ENCODE data around the gene FHOD3. TPM values are rescaled to one million over a fixed set of nuclear protein-coding genes. Genes with fewer than 3 reads are reported as not detected.
"Not testable (repeated sequence)": the region's sequence is repeated elsewhere in the genome, so short reads cannot be mapped to it uniquely, and the experiment has no call there.

FHOD3 gene
- total RNA-seq, 1 experiment from 2014 or later = 8.7 TPM

DNA sequence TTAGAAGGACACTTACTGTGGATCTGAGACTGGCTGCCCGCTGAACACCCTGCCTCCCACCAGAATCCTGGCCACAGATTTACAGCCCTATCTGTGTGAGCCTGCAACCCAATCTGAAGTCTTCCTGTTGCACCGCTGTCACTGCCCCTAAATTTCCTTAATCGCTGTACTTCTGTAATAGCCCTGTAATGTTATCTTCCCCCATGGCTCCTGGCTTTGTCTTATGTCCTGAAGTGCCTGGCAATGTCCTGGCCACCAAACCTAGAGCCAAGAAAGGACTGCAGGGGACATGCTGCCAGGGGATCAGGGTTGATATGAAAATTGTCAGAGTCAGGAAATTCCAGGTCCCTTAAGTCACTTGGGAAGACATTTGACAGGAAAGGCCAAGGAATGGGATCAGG, 52.7 kb downstream of the FHOD3 start:
- no peak for DNase-seq (ENCODE audit: low read depth)

DNA sequence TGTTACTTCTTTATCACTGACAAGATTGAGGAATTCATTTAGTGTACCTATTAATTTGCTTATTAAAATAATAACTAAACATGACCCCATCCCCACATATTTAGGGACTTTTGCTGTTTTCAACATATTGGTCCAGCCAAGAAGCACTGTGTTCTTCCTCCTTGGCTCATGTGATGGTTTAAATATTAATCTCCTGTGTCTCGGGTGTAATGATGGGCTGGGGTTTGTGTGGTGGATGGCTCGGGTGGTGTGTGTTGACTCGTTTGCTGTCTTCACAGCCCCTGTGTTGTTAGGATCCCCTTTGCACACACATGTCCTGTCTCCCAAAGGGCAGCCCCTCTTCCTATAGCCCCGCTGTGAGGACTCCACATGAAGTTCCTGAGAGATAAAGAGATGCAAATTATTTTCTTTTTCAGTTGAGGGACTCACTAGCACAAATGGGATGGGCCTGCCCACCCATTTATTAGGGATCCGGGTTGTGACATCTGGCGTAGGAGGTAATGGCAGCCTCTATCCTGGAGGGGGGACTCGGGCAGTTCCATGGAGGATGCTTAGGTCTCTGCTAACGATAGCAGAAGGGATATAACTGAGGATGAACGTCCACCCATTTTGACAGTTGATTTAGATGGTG, 53.4 kb downstream of the FHOD3 start:
- no peak for DNase-seq (ENCODE audit: low read depth)

DNA sequence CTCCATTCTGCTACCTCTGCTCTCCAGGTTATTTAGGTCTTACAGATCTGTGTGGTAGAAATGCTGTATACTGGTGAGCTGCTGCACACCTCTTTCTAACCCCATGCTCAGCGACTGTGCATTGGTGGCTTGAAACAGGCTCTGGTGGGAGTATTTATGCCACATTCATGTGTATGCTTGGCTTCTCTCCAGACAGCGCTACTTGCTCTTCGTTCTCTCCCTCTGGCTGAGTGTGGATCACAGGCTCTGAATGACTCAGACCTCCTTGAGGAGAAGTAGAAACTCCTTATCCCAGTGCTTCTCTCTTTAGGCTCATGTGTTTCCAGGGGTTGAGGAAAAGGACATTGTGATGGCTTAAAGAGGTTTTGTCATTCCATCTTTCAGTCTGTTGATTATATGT, 54.9 kb downstream of the FHOD3 start:
- DNase-seq (ENCODE audit: low read depth) = peak; percentile 89

DNA sequence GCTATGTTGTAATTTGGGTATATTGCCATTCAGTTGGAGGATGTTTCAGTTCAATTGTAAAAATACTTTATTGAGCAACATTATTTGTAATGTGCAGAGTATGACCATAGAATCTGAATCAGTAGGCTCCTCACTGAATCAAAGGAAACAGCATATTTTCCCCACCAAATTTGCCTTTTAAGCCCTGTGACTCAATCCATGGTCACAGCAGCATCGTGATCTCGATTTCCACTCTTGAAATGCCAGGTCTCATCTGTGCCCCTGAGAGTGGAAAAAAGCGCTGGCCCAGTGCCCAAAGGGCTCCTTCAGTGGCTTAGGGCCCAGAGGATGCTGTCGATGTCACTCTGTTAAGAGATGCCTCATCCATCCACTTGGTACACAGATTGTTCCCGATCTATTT, 57.5 kb downstream of the FHOD3 start:
- DNase-seq (ENCODE audit: low read depth) = peak; percentile 92

DNA sequence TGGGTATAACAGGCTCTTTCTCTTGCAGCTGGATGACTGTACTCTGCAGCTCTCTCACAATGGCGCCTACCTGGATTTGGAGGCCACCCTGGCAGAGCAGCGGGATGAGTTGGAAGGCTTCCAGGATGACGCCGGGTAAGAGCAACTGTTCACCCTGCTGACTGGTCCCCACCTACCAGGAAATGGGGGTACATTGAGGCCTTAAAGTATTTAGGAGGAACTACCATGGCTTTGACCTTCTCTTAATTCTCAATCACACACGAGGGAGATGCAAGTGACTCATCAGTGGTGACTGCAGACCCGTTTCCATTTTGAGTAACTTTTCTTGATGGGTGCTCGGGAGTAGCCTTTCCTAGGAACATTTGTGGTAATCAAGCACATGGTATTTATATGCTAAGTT, 58.0 kb downstream of the FHOD3 start:
- peak; percentile 59 for DNase-seq (ENCODE audit: low read depth)

DNA sequence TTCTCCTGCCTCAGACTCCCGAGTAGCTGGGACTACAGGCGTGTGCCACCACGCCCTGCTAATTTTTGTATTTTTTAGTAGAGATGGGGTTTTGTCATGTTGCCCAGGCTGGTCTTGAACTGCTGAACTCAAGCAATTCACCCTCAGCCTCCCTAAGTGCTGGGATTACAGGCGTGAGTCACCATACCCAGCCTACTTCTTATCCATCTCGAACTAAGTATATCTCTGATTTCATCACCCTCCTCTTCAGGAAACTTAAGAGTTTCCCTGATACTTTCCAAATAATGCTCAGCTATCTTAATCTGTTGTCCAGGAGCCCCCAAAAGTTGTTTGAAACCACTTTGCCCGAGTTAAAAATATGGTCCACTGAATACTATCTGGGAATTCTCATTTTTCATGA, 59.2 kb downstream of the FHOD3 start:
- not testable (repeated sequence) for DNase-seq (ENCODE audit: low read depth)

DNA sequence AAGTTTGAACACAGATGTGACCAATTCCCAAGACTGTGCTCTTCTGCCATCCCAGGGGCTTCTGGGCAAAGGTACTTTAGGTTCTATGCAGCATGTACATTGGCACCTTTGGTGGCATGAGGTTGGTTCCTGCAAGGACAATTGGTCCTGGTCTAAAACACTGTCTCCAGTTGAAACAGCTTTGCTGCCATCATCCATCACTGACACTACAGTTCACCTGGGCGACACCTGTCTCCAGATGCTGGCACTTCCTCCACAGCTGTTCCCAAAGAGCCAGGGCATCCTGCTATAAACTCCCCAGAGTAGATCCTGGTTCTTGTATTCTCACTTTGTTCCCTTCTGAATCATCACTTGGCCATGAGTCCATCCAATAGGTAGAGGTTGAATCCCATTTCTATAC, 60.6 kb downstream of the FHOD3 start:
- no peak for DNase-seq (ENCODE audit: low read depth)

DNA sequence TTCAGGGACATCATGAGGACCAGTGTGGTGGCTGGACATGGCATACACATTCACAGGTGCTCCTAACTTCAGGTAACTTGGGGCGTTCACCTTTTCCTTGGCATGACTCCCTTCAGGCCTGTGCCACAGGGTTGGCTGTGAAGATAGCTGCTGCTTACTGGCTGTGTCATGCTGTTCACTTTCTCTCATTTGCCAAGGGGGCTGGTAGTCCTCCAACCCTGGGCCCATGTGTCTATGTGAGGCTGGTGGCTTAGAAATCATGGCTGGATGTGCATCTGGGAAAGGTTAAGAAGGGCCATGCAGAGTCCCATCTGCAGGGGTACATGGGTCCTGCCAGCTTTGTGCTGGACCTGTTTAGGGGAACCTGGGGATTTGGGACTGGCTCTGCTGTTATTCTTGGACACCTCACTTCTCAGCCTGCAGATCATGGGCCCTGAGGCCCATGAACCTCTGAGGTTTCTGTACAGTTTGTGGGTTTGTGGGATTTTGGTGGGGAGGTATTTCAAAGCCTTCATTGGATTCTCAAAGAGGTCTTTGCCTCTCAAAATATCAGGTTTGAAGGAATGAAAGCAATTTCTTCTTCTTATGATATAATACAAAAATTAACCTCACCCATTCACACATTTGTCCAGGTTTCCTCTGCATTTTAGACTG, 62.9 kb downstream of the FHOD3 start:
- DNase-seq (ENCODE audit: low read depth) = no peak

DNA sequence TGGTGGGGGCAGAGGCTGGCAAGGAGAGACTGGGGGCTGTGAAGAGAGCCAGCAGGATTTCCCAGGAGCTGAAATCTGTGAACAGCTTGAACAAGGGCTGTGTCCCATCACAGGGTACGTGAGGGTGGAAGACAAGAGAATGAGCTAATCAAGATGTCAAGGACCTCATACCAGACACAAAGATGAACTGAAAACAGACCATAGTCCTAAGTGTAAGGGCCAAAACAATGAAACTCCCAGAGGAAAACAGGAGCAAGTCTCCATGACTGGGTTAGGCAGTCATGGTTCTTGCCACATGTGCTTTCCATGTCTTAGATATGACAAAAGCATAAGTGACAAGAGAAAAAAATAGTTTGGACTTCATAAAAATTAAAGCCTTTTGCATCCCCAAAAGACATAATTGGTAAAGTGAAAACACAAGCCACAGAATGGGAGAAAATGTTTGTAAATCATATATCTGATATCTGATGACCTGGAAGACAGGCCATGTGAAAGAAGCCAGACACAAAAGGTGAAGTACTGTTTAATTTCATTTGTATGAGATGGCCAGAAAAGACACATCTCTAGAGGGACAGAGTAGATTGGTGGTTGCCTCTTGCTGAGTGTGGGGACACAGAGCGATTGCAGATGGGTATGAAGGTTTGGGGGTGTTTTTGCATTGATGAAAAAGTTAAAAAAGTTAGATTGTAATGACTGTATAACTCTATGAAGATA, 67.6 kb downstream of the FHOD3 start:
- DNase-seq (ENCODE audit: low read depth) = no peak

DNA sequence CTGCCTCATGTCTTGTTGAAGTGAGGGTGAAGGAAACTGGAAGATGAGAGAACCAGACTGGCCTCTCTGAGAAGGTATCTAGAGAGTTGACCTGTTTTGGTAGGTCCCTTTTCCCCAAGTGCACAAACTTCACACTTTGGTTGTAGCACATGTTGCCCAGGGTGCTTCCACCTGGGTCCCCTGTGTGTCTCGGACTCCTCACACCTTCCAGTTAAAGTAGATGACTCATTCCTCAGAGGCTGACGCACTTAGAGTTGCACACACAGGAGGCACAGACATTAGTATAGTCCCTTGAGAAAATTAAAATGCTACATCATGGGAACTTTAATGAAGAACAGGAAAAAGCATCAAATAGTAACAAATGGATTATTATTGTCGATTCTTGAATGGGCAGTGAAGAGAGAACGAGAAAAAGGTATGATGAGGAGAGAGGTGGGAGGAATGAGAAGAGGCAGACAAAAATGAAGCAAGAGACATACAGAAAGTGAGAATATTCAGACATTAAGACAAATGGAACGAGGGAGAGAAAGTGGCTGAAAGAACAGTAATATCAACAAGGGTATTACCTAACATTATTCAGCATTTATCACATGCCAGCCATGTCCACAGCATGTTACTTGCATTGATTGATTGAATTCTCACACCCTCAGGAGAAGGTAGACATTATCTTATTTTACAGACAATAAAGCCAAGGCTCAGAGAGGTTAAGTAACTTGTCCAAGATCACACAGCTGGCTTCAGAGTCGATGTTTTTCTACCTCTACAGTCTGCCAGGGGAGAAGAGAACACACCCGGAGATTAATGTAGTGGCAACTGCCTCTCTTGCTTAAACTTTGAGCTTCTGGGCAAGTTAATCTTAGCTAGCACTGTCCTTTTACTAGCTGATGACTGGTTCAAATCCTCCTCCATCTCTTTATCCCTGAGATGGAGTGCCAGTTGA, 68.6 kb downstream of the FHOD3 start:
- DNase-seq (ENCODE audit: low read depth) = no peak

DNA sequence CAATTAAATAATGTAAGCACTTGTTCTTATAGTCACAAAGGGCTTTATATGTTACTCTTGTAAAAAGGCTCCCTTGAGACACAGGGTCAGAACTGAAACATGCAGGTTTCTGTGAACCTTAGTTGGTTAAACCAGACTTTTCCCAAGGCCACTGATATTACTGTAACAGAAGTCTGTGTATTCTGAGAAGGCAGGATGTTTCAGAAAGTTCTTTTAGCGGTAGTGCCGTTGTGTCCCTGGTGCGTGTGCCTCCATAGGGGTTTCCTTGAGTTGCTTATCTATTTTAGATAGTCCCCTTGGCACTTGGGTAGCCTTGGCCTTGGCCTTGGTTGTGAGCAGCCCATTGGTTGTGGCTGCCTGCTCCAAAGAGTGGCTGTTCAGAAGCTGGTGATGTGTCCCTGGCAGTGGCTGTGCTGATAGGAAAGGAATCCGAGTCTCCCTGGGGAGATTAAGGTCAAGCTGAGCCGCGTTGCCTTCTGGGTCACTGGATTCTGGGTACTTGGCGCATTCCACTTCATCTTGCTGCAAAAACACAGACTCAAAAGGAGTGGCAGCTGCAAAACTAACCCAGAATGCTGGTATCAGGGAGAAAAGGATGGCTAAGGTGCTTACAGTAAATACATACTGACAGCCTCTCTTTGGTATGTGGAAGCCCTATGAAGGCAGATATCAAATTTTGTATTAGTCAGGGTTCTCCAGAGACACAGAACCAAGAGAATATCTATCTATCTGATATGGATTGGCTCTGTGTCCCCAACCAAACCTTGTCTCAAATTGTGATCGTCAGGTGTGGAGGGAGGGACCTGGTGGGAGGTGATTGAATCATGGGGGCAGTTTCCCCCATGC, 69.7 kb downstream of the FHOD3 start:
- peak; percentile 17 for DNase-seq (ENCODE audit: low read depth)

DNA sequence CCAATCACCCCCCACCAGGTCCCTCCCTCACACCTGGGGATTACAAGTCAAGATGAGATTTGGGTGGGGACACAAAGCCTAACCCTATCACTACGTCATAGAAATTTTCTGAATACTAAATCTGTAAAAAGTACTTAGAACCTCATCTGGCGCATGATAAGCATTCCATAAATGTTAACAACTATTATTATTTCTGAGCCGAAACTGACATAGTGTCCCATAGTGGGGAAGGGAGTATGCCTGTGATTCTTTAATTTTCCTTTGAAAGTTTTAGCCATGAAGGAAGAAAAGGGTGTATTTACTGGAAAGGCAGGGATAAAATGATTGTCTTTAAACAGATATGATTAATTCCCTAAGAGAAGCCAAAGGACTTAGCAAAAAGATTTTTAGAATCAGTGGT, 71.4 kb downstream of the FHOD3 start:
- no peak for DNase-seq (ENCODE audit: low read depth)

DNA sequence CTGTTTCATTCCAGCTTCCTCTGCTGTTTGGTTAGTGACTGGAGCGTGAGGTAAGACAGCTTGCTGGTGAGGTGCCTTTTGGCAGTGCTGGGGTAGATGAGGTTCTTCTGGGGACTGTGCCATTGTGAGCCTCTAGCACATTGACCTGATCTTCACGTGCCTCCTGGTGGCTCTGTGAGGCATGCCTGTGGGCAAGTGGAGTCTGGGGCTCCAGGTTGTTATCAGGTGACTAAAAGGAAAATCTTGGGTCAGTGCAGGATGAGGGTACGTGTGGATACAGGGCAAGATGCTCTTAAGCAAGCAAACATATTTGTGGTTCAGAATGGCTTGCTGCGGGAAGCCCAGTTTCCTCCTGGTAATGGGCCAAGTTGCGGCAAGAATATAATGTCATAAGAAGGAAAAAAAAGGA, 75.4 kb downstream of the FHOD3 start:
- peak; percentile 43 for DNase-seq (ENCODE audit: low read depth)

DNA sequence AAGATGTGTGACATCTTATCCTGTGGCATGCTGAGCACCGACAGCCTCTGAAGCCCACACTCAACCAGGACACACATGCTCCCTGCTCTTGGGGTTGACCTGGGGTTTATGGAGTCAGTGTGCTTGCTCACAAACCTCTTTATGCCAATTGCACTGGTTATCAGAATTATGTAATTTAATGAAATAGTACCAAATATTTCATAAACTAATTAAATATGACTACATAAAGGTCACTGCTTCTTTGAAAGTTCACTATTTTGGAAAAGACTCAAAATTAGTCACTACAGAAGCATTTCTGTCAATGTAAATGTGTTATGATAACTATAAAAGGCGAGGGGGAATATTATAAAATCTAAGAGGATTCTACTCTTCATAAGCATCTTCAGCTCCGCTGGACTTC, 76.7 kb downstream of the FHOD3 start:
- DNase-seq (ENCODE audit: low read depth) = no peak

DNA sequence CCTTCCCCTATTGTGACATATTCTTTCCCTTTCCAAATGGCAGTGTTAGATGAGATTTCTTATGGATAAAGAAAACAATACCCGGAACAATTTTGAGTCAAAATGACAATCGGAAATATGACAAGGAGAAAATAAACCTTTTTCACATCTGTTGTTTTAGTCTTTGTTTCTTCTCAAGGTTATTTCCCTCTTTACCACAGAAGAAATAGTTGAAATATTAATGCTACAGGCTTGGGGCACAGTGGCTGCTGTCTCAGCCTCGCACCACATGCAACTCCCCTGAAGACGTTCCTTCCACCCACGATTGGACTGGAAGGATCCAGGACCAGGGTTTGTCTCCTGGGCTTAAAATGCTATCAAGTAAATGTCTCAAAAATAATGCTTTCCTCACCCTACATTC, 77.6 kb downstream of the FHOD3 start:
- DNase-seq (ENCODE audit: low read depth) = no peak

DNA sequence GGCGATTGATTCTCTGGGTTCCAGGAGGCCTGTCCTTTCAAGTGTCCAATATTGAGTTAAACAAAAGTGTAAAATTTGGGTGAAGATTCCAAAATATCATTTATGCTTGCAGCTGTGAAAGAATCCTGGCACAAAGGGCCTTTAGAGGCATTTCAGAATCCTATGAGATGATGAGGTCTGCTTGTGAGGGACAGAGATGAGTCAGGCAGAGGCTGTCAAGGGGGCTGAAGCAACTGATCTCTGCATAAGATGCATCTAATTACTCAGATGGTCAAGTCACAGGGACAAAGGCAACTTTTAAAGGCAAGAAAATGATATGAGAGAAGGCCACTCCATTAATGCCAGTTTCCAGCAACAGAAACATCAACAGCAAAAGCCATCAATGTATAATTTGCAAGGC, 78.8 kb downstream of the FHOD3 start:
- peak; percentile 63 for DNase-seq (ENCODE audit: low read depth)

DNA sequence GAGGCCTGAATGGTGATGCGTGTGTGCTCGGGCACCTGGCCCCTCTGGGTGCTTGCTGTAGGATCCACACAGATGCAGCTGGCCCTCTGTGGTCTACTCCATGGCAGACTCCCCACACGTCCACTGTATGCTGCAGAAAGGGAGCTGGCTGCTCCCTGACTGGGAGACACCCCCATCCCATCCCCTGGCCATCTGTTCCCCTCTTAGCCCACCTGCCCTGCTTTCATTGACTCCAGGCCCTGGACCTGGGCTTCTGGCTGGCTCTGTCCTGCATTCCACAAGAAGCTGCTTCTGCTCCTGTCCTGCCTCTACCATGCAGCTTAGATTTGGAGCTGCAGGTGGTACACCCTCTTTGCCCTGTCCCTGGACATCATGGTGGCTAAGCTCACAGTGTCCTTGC, 80.1 kb downstream of the FHOD3 start:
- no peak for DNase-seq (ENCODE audit: low read depth)

DNA sequence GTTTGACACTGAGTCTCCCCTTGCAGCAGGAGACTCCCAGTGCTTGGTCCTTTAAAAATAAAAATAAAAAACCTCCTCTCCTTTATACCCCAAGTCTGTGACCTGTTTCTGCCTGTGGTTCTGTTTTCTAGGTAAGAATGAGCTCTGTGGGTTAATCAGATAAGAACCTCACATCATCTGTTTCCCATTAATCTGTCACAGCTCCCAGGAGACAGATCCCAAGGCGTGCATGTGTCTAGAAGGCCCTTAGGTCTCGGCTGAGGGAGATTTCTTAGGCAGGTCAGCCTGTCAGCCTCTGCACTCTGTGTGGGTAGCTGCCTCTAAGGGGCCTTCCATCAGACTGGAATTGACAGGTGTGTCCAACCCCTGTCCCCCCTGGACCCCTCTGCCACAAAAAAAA, 80.7 kb downstream of the FHOD3 start:
- no peak for DNase-seq (ENCODE audit: low read depth)

DNA sequence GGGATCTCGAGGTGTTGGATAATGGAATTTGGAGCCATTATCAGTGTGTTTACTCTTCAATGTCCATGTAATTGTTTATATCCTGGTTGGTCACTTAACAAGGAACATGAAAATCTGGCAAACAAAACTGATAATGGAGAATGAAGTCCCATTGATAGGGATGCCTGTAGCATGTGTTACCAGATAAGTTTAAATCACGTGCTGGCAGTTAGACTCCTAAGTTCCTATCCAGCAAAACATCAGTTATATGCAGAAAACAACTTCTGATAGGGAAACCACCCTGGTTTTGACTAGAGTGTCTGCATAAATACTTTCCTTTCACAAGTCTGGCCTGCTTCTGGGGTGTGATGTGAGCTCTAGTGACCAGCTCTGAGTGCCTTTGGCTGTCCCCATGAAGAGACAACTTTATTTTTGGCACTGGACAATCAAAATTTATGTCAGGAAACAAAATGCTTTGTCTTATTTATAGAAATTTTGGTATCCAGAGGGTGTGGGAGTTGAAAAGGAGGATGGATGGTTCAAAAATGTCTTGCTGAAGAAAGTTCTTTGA, 82.0 kb downstream of the FHOD3 start:
- no peak for DNase-seq (ENCODE audit: low read depth)

DNA sequence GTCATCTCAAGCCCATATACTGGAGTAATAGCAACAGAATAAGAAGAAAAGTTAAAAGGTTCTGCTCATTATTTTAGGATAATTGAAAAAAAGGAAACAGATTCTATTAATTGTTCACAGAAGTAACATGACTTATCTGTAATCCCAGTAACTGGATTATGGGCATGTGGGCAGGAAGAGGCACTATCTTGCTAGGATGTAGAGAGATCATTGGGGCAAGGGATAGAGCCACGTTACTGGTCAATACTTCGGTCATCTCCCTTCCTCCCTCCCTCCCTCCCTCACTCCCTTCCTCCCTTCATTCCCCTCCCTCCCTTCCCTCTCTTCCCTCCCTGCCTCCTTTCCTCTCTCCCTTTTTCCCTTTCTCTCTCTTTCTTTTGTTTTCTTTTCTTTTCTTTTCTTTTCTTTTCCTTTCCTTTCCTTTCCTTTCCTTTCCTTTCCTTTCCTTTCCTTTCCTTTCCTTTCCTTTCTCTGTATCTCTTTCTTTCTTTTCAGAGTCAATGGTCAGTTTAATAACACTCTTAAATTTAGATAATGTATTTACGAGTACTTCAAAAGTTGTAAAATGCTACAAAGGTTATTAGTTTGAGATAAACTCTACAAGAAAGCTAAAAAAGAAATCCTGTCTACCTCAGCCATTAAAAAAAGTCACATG, 82.8 kb downstream of the FHOD3 start:
- no peak for DNase-seq (ENCODE audit: low read depth)
